Tibial nerve (tissue), 4 donors: ENCODE data around the gene MDGA2.

Experiments
- CTCF ChIP-seq, 5 experiments: fragments of 200-600 bp in 3 of 5; fragments of 450-650 bp in 2 of 5; sonication (generic) in 3 of 5; IDR thresholded peaks; one replicate each; pipeline ENCODE4 v1.5.1; 2016 to 2019; ENCODE audit warnings: antibody characterized with exemption in 5 of 5, mild to moderate bottlenecking in 3 of 5, moderate library complexity in 2 of 5
- EP300 ChIP-seq, 2 donors: sonication (generic); formaldehyde crosslinking; IDR thresholded peaks; one replicate each; pipeline ENCODE4 v1.6.1; 2017; ENCODE audit warnings: antibody characterized with exemption in 2 of 2, mild to moderate bottlenecking in 1 of 2
- POLR2A ChIP-seq, 2 donors: fragments of 450-650 bp; IDR thresholded peaks; one replicate each; pipeline ENCODE4 v1.6.1; 2017; ENCODE audit warnings: antibody characterized with exemption in 2 of 2, mild to moderate bottlenecking in 2 of 2, moderate library complexity in 2 of 2

- TF ChIP-seq CTCF (IDR thresholded peaks at IDR 0.05) (no peak), POLR2A (IDR thresholded peaks at IDR 0.05) (no peak), EP300 (IDR thresholded peaks at IDR 0.05) (no peak)
Observed at GRCh38 chr14:47596232-47596631, 79.2 kb downstream of the MDGA2 start.
